ENCODE data around the gene CAMKMT. TPM values are rescaled to one million over a fixed set of nuclear protein-coding genes. Genes with fewer than 3 reads are reported as not detected.

CAMKMT gene
- total RNA-seq, 1 experiment from 2014 or later = 17.4 TPM

- Histone ChIP-seq H3K4me2 (ENCODE audit: insufficient read depth, insufficient read length, low read length) (no peak overlapping the region), H3K4ac (ENCODE audit: low read depth, low read length) (no peak overlapping the region), H3K23ac (ENCODE audit: insufficient read length, low read depth, low read length) (no peak overlapping the region), H3K4me1 (ENCODE audit: insufficient read depth, low read length) (no peaks in the 10 kb centered on the region), H2AK5ac (ENCODE audit: insufficient read length, low read length) (no peak overlapping the region), H3K9ac (ENCODE audit: extremely low read depth, insufficient read length, low read length) (no peak overlapping the region), H2BK12ac (ENCODE audit: insufficient read length, low read depth, low read length) (no peak overlapping the region), H4K8ac (replicated peaks; ENCODE audit: insufficient read length, low read depth, low read length) (no peak overlapping the region), H3K14ac (ENCODE audit: insufficient read depth, low read length) (no peak overlapping the region), H3K9me3 (ENCODE audit: control insufficient read depth, low read depth, low read length) (no peaks in the 10 kb centered on the region), H3K18ac (ENCODE audit: insufficient read length, low read depth, low read length) (no peak overlapping the region), H4K91ac (ENCODE audit: insufficient read length, low read depth, low read length) (no peak overlapping the region), H2BK5ac (ENCODE audit: insufficient read length, low read length) (no peak overlapping the region), H3K27me3 (ENCODE audit: insufficient read depth, low read length) (no peaks in the 10 kb centered on the region), H3T11ph (ENCODE audit: low read length) (no peak overlapping the region), H3K56ac (ENCODE audit: insufficient read length, low read depth, low read length) (no peak overlapping the region), H3K27ac (ENCODE audit: insufficient read length, low read depth, low read length) (no peak overlapping the region), H2BK15ac (ENCODE audit: low read depth, low read length) (no peak overlapping the region), H3K79me1 (ENCODE audit: insufficient read depth, low read depth, low read length, poor library complexity, severe bottlenecking) (peaks cover 2% of the 10 kb centered on the region), H3K23me2 (ENCODE audit: insufficient read length, low read depth, low read length, poor library complexity, severe bottlenecking) (peaks cover 3% of the 10 kb centered on the region), H2BK120ac (ENCODE audit: low read depth, low read length, poor library complexity, severe bottlenecking) (no peak overlapping the region), H4K5ac (ENCODE audit: insufficient read length, low read depth, low read length) (no peak overlapping the region), H2AFZ (ENCODE audit: low read length) (no peak overlapping the region), H2BK20ac (ENCODE audit: low read depth, low read length, poor library complexity, severe bottlenecking) (no peak overlapping the region), H3K79me2 (ENCODE audit: insufficient read depth, low read length) (peaks cover 9% of the 10 kb centered on the region; the same call in 1 of the 2 replicates), H4K20me1 (ENCODE audit: control insufficient read depth, insufficient read depth, insufficient read length) (no peaks in the 10 kb centered on the region)
- no peak overlapping the region for H3K27ac Mint-ChIP-seq
- no peak for DNase-seq
- H3K9me3 Mint-ChIP-seq = no peaks in the 10 kb centered on the region
- H3K4me3 Mint-ChIP-seq = no peak overlapping the region
- no peaks in the 10 kb centered on the region for H3K27me3 Mint-ChIP-seq (ENCODE audit: low read depth)
- no peak for TF ChIP-seq CTCF (conservative IDR thresholded peaks at IDR 0.05)
- H3K4me1 Mint-ChIP-seq = peaks cover 11 to 15% of the 10 kb centered on the region in 2 experiments
- peaks cover 0 to 2% (median 0%) of the 10 kb centered on the region in 3 experiments; a peak in 1 of 7 replicates for H3K36me3 Mint-ChIP-seq (ENCODE audit: insufficient read depth in 1 of 3, low read depth in 3 of 3)
These were observed 7.6 kb downstream of the CAMKMT start for GRCh38 chr2:44369392-44369791.

Measured in H9 (cell line).